ENCODE data around the gene EPS8L3.

DNA sequence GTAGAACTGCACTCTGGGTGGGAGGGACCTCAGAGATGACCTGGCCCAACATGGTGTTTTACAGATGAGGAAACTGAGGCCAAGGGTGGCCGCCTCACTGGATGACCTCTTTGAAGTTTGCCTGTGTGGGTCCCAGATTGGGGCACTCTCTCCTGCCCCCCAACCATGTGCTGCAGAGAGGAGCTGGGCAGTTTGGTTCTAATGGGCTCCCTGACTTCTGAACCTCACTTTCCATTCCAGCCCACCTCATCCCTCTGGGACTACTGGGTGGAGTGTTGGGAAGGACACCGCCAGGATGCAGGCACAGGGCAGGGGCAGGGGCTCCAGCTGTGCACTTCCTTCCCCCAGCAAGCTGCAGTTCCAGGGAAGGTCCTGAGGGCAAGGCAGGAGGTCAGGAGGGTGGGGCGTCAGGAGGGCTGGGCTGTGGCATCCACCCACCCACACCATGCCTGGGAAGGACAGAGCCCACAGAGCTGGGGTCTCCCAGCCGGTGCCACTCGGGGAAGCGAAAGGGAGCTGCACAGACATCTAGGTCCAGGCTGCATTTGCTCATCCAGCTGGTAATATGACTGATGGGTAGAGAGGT is 10.3 kb upstream of the EPS8L3 start:
- TF ChIP-seq, protein P1, sequence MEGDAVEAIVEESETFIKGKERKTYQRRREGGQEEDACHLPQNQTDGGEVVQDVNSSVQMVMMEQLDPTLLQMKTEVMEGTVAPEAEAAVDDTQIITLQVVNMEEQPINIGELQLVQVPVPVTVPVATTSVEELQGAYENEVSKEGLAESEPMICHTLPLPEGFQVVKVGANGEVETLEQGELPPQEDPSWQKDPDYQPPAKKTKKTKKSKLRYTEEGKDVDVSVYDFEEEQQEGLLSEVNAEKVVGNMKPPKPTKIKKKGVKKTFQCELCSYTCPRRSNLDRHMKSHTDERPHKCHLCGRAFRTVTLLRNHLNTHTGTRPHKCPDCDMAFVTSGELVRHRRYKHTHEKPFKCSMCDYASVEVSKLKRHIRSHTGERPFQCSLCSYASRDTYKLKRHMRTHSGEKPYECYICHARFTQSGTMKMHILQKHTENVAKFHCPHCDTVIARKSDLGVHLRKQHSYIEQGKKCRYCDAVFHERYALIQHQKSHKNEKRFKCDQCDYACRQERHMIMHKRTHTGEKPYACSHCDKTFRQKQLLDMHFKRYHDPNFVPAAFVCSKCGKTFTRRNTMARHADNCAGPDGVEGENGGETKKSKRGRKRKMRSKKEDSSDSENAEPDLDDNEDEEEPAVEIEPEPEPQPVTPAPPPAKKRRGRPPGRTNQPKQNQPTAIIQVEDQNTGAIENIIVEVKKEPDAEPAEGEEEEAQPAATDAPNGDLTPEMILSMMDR (IDR thresholded peaks at IDR 0.05 in 2 of 3, conservative IDR thresholded peaks at IDR 0.05 in 1 of 3; ENCODE audit: control insufficient read depth in 2 of 3, extremely low read depth in 1 of 3, insufficient read depth in 1 of 3, low read depth in 3 of 3, low read length in 3 of 3): no peak
- TF ChIP-seq, protein P2, sequence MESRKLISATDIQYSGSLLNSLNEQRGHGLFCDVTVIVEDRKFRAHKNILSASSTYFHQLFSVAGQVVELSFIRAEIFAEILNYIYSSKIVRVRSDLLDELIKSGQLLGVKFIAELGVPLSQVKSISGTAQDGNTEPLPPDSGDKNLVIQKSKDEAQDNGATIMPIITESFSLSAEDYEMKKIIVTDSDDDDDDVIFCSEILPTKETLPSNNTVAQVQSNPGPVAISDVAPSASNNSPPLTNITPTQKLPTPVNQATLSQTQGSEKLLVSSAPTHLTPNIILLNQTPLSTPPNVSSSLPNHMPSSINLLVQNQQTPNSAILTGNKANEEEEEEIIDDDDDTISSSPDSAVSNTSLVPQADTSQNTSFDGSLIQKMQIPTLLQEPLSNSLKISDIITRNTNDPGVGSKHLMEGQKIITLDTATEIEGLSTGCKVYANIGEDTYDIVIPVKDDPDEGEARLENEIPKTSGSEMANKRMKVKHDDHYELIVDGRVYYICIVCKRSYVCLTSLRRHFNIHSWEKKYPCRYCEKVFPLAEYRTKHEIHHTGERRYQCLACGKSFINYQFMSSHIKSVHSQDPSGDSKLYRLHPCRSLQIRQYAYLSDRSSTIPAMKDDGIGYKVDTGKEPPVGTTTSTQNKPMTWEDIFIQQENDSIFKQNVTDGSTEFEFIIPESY (IDR thresholded peaks at IDR 0.05): no peak
- no peak for TF ChIP-seq NBN (IDR thresholded peaks at IDR 0.05)

Data from GM12878 (cell line).